G401 (cell line): ENCODE results near the gene TBCB. TPM values are rescaled to one million over a fixed set of nuclear protein-coding genes. Genes with fewer than 3 reads are reported as not detected.

Source experiments
- DNase-seq: peaks from one replicate; pipeline ENCODE4 v3.0.0-alpha.2; 2015; ENCODE audit warnings: low spot score
- in situ Hi-C: cut with HindIII; loops from 2 replicates; pipeline ENCODE4 v1.10.0; 2016; ENCODE audit warnings: low sequenced_read_pairs, mixed read lengths
- total RNA-seq: library from RNA; depleted of rRNA; stranded (reverse); fragments of >200 nt; shearing (Covaris generic); gene quantifications from 2 replicates; pipeline ENCODE4 v1.2.3, GENCODE V29; 2014

Gene TBCB
- total RNA-seq, 1 experiment from 2014 or later = 314 TPM

DNA sequence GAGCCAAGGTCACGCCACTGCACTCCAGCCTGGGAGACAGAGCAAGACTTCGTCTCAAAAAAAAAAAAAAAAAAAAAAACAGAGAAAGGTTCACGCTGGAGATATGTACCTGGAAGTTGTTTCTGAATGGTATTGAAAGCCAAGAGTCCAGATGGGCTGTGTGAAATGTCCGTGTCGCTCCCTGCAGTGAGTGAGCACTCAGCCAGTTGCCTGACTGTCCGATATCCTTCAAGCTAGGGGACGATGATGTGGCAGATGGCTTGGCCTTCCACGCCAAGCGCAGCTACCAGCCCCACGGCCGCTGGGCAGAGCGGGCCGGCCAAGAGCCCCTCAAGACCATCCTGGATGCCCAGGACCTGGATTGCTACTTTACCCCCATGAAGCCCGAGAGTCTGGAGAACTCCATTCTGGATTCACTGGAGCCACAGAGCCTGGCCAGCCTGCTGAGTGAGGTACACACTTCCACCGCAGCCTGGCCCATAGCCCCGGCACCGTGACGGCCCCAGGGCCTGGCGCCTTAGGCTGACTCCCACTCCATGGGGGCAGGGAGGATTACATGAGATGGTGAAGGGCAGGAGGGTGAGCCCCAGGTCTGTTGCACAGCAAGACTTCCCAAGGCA lies 16.0 kb upstream of the TBCB start:
- in situ Hi-C loops = no loop called here
- DNase-seq = peak; percentile 93

DNA sequence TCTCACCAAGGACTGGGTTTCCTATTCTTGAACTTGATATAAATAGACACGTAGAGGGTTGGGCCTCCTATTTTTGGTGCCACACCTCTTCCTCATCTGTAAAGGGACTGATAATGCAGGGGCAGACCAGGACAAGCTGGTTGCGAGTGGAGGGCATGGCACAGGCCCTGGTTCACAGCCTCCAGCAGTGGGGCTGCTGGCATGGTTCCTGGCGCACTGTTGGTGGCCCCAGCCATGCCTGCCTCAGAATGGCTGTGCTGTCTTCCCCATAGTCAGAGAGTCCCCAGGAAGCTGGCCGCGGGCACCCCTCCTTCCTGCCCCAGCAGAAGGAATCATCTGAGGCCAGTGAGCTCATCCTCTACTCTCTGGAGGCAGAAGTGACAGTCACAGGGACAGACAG lies 14.8 kb upstream of the TBCB start:
- in situ Hi-C loops = no loop called here
- DNase-seq = peak; percentile 85

DNA sequence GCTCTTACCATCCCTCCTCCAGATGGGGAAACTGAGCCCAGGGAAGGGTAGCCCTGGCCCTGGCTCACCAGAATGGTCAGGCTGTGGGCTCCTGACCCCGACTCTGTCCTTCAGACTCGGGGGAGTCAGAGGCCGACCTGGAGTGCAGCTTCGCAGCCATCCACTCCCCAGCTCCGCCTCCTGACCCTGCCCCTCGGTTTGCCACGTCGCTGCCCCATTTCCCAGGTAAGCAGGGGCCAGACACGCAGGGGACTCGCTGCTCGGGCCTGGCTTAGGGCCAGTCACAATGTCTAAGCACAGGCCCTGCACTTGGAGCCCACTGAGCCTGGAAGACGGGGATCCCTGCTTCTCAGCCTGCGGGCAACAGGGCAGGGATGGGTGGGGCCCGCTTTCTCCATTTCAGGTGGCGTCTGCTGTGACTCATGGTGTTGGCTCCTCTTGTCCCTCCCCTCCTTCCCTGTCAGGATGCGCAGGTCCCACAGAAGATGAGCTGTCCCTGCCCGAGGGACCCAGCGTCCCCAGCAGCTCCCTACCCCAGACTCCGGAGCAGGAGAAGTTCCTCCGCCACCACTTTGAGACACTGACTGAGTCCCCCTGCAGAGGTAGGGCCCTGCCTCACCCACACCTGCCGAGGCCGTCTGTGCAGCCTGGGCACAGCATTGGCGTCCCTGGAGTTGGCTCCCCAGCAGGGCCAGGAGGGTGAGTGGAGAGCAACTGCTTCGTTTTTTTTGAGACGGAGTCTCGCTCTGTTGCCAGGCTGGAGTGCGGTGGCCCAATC lies 13.5 kb upstream of the TBCB start:
- DNase-seq = peak; percentile 37
- in situ Hi-C loops = no loop called here

DNA sequence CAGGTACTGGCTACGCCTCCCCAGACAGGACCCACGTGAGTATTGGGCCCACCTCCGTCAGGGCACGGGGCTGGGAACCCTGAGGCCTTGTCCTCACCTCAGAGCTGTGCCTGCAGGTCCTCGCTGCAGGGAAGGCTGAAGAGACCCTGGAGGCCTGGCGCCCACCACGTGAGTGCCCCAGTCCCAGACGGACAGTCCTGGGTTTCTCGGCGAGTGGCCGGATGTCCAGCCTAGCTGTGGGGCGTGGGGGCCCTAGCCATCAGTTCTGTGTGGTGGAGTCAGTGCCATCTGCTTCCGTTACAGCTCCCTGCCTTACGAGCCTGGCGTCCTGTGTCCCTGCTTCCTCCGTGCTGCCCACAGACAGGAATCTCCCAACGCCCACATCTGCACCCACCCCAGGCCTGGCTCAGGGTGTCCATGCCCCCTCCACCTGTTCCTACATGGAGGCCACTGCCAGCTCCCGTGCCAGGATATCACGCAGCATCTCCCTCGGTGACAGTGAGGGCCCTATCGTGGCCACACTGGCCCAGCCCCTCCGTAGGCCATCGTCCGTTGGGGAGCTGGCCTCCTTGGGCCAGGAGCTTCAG lies 12.1 kb upstream of the TBCB start:
- in situ Hi-C loops = no loop called here
- DNase-seq = no peak

DNA sequence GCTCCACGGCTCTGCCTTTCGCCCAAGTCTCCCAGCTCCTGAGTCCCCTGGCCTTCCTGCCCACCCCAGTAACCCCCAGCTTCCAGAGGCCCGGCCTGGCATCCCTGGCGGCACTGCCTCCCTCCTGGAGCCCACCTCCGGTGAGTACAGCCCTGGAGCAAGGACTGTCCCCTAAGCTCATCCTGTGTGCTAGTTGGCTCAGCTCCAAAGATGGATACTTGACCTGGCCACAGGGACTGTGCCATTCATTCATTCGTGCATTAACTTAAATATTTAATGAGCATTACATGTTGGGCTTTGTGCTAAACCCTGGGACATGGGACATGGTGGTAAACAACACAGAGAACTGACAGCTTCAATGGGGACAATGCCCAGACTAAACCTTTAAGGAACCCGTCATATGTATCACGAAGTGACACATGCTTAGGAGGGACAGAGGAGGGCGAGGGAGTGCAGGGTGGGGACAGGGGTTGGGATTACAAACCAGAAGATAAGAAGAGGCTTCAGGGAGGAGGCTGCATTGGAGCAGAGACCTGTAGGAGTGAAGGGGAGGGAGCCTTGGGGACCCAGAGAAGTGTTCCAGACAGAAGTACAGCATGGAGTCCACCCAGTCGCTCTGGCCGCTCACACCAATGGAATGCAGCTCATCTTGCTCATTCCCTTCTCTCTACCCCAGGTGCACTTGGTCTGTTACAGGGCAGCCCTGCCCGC lies 11.3 kb upstream of the TBCB start:
- in situ Hi-C loops = no loop called here
- DNase-seq = no peak

DNA sequence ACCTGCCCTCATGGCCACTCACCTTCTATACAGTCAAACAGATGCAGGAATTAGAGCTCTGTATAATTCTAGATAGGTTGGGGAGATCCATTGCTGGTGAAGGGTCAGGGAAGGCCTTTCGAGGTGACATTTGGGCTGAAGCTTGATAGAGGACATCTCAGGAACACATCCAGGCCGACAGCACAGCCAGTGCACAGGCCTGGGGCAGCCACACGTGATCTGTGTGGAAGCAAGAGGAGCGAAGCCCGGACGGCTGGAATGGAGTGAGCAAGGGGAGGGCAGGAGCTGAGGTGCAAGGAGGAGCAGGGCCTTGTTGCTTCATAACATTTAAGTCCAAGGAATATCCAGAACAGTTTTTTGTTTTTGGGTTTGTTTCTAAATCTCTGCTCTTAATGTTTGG lies 8.8 kb upstream of the TBCB start:
- DNase-seq = no peak
- in situ Hi-C loops = no loop called here

DNA sequence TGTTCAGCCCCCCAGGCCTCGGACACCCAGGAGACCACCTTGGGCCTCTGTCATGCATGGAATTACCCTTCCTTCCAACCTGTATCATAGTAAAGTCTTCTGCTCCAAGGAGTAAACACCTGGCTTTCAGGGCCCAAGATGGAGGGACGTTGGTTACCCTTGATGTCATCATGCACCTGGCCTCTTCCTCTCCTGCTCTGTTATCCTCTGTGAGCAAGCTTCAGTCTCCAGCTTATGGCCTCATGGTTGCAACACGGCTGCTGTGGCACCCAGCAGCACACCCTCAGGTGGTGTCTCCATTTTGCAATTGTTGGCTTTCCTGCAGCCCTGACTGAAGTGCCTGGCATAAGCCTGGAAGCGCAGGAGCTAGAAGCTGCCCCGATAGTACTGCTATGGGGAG lies 8.3 kb upstream of the TBCB start:
- in situ Hi-C loops = no loop called here
- DNase-seq = no peak

DNA sequence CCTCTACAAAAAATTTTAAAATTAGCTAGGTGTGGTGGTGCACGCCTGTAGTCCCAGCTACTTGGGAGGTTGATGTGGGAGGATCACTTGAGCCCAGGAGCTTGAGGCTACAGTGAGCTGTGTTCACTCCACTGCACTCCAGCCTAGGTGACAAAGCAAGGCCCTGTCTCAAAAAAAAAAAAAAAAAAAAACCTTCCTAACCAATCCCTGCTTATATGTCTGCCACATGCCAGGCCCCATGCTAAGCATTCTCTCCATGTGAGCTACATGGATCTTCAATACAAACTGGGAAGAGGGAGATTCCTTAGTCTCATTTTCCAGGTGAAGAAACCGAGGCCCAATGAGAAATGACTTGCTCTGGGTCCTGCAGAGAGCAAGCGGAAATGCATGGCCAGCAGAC lies 6.6 kb upstream of the TBCB start:
- in situ Hi-C loops = no loop called here
- no peak for DNase-seq

DNA sequence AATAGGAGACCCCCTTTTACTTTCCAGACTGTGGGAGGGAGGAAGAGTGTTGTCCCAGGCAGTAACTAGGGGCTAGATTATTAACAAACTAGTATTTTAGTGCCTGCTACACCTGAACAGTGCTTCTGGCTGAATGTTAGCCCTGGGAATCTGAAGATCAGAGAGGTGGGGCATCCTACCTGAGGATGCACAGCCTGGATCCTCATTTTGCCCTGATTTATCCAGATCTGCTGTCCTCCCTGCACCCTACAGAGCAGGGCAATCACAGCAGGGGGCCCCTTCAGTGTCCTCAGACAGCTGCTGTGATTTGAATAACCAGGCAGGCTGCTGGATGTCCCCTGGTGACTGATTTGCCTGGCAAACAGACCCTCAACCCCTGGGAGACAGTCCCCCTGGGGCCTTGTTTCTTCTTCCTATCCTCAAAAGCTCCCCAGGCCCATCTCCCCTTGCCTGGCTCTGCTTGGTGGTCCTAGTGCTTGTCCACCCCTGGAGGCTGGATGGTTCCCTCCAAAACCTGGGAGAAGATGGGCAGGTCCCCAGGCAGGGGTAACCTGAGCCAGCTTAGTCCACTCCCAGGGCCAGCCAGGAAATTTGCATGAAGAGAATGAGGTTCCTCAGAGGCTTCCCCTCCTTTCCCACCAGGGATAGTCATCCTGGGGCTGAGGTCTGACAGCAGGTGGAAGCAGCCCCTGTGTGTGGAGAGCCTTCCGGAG lies 4.6 kb upstream of the TBCB start, which contains the start of gene OVOL3:
Gene OVOL3, plus strand, starts transcription at position 657 of the 713 bp plus-strand sequence. CDS start 60 bp downstream, outside the sequence.
- in situ Hi-C loops = no loop called here
- no peak for DNase-seq

DNA sequence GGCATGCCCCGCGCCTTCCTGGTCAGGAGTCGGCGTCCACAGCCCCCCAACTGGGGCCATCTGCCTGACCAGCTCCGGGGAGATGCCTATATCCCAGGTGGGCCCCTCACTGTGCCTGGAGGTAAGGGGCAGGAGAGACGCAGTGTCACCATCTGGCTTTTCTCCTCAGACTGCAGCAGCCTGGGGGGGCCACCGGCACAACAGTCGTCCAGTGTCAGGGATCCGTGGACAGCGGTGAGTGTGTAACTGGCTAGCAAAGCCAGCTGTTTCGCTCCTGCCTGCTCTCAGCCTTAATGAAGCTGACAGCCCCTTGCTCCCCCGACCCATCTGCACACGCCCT lies 4.1 kb upstream of the TBCB start:
- DNase-seq = no peak
- in situ Hi-C loops = no loop called here

DNA sequence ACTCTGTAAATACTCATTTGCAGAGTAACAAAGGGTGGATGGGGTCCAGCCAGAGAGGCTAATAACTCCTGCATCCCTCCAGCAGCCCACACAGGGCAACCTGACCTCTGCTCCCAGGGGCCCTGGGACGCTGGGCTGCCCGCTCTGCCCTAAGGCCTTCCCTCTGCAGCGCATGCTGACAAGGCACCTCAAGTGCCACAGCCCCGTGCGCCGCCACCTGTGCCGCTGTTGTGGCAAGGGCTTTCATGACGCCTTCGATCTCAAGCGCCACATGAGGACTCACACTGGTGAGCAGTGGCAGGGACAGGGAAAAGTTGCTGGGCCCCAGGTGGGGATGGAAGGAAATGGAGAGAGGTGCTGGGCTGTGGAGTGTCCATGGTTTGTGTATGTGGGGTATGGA lies 2.6 kb upstream of the TBCB start:
- in situ Hi-C loops = no loop called here
- no peak for DNase-seq

DNA sequence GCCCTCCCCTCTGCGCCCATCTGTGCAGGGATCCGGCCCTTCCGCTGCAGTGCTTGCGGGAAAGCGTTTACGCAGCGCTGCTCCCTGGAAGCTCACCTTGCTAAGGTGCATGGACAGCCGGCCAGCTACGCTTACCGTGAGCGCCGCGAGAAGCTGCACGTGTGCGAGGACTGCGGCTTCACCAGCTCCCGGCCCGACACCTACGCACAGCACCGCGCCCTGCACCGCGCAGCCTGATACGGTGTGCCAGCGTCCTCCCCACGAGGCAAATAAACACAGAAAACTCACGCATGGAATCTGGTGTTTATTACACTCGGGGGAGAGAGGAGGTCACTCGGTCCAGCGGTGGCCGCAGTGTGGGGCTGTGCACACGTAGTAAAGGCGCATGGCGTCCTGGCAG lies 1.8 kb upstream of the TBCB start:
- in situ Hi-C loops = no loop called here

DNA sequence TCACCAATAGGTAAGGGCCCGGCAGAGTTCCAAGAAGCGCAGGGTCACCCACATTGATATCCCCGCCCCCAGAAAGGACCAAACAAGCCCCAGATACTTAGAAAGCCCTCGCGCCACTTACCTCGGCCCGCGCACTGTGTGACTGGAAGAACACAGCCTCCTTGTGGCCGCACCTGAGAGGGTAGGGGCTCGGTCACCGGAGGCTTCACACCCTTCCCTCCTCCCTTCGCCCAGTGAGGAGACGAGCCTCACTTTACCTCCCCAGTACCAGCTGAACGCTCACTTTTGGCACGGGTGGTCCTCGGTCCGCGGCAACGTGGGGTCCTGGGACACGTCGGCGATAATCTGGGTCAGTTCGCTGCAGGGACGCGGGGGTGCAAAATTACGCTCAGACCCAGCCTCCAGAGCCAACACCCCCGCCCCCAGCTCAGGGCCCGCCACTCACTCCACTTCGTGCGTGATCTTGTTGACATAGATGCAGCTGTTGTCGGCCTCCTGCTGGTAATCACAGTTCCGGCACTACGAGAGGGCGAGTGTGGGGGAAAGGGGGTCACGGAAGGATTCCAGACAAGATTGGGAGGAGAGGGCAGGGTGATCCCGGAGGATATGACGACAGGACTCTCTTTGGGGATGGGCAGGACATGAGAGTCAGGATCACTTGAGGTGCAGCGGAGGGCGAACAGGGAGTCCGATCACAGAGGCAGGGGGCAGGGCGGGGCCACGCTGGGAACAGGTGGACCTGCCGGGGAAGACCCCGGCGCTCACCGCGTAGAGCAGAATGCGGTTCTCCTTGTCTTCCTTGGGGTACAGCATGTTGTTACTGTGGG lies 1.2 kb upstream of the TBCB start:
- peak; percentile 58 for DNase-seq
- in situ Hi-C loops = no loop called here

More for the DNA sequence above, 1.8 kb upstream of the TBCB start:
- no peak for DNase-seq

DNA sequence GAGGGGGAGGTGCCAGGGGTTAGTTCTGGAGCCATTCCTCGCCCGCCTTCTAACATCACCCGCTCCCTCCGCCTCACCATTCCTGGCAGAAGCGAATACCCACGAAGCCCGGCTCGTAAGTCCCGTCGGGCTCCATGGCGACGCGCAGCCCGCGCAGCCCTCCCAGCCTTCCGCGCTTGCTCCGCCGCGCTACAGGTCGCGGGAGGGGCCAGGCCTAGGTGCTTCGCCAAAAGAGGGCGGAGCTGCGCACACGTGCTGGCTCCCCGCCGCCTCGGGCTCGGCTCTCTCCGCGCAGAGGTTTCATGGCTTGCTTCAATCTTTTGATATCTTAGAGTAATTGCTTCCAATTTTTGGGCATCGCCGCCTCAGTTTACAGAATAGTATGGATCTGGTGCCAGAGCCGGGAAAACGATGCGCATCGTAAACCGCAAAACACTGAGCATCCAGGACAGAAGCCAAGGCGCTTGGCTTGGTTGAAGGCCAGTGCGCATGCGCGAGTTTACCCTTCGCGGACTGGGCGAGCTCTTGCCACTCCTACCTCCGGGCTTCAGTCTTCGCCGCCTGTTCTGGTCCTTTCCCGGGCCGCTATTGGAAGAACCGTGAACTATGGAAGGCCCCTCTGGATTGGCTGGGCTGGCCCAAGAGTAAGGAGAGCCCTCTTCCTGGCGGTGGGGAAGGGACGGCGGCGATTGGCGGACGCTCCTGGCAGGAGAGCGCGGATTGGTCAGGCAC lies 381 bp upstream of the TBCB start, which contains the start of gene POLR2I:
Gene POLR2I, minus strand, starts transcription at position 155 of the 732 bp plus-strand sequence. Its CDS starts 19 bp downstream, at position 136.
- DNase-seq = peak; percentile 100
- in situ Hi-C loops = no loop called here

DNA sequence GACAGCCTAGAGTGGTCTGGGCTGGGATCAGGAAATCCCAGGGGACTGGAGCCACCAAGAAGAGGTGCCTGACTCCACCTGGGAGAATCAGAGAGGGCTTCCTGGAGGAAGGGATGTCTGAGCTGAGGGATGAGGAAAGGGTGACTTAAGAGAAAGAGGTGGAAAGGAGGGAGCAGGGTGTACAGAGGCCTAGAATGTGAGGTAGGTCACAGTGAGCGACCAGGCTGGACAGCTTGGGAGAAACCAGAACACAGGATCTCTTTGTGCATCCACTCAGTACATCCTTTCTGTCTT lies 1.0 kb downstream of the TBCB start:
- in situ Hi-C loops = no loop called here

DNA sequence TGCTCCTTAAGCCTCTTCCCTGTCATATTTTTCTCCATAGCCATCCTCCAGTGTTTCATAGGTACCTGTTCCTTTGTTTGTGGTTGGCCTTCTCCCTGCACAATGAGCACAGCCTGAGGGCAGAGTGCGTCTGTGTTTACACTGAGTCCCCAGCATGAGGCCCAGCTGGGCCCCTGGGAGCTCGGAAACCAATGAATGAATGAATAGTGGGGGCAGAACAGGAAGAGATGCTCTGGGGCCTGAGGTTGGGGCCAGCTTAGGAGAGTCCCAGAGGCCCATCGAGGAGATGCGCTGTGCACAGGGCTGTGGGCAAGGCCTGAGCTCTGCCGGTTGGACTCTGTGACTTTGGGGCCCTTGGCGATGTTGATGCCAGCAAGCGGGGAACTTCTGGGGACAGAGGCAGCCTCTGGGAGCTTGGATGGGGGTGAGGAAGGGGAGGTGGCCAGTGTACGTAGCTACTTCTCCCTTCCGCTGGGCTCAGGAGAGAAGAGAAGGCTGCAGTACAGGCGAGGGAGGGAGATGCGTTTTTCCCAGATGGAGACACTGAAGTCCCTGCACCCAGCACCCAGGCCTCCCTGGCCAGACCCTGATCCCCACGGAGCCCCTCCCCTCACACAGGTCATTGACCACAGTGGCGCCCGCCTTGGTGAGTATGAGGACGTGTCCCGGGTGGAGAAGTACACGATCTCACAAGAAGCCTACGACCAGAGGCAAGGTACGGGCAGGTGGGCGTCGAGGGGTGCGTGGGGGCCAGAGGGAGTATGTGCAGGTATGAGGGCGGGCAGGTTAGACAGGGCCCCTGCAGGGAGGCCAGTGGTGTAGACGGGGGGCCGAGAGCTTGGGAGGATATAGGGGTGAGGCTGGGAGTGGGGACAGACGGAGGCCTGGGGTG lies 5.1 kb downstream of the TBCB start:
- no peak for DNase-seq
- in situ Hi-C loops = no loop called here

More for the DNA sequence above, 1.0 kb downstream of the TBCB start:
- no peak for DNase-seq

DNA sequence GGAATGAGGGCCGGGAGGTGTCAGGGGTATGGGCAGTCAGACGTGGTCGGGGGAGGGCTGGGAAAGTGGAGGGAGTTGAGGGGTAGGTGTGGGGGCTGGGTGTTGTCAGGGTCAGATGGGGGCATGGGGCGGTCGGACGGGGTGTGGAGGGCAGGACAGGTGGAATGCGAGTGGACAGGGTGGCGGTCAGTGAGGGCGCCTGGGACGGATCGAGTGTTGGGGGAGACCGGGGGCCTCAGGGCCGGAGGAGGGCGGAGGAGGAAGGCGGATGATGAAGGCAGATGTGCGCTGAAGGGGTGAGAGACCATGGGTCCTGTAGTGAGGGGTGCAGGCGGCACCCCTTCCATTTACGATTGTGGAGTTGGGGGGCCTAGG lies 5.7 kb downstream of the TBCB start:
- DNase-seq = no peak

More for the DNA sequence above, 5.7 kb downstream of the TBCB start:
- in situ Hi-C loops = no loop called here
